GM18868 (cell line): ENCODE measurements around the gene KRTAP3-3.

Experiments
- ATAC-seq: cut with Tn5 transposase; IDR thresholded peaks from one replicate; pipeline ENCODE4 v1.9.1; 2021; ENCODE audit warnings: mild to moderate bottlenecking, moderate library complexity; ENCODE audit not compliant: unreplicated experiment

Gene KRTAP3-3

GRCh38 chr17:40961591-40961990 lies 32.4 kb downstream of the KRTAP3-3 start:
- ATAC-seq, result no peak

GRCh38 chr17:40960144-40960543 lies 33.8 kb downstream of the KRTAP3-3 start:
- no peak for ATAC-seq

GRCh38 chr17:40958086-40958953 lies 35.6 kb downstream of the KRTAP3-3 start:
- no peak for ATAC-seq

- no peak for ATAC-seq
Measured at GRCh38 chr17:40956401-40957254, 37.3 kb downstream of the KRTAP3-3 start.

GRCh38 chr17:40953881-40954280 lies 40.1 kb downstream of the KRTAP3-3 start:
- ATAC-seq, result no peak

GRCh38 chr17:40952661-40953060 lies 41.3 kb downstream of the KRTAP3-3 start:
- no peak for ATAC-seq

GRCh38 chr17:40952154-40952553 lies 41.8 kb downstream of the KRTAP3-3 start:
- ATAC-seq, result no peak

- ATAC-seq, result no peak
Measured at GRCh38 chr17:40951011-40951622, 42.8 kb downstream of the KRTAP3-3 start.

GRCh38 chr17:40950176-40950575 lies 43.8 kb downstream of the KRTAP3-3 start:
- ATAC-seq, result no peak

GRCh38 chr17:40949418-40949817 lies 44.5 kb downstream of the KRTAP3-3 start:
- no peak for ATAC-seq

GRCh38 chr17:40947929-40948328 lies 46.0 kb downstream of the KRTAP3-3 start:
- ATAC-seq, result no peak

GRCh38 chr17:40945414-40945813 lies 48.5 kb downstream of the KRTAP3-3 start:
- ATAC-seq, result no peak

- no peak for ATAC-seq
Measured at GRCh38 chr17:40944531-40944930, 49.4 kb downstream of the KRTAP3-3 start.
